ENCODE measurements around the gene DIAPH3. TPM values are rescaled to one million over a fixed set of nuclear protein-coding genes. Genes with fewer than 3 reads are reported as not detected.

The DIAPH3 gene
- total and polyA plus RNA-seq, 2 donors: 0.80 to 4.5 TPM

DNA sequence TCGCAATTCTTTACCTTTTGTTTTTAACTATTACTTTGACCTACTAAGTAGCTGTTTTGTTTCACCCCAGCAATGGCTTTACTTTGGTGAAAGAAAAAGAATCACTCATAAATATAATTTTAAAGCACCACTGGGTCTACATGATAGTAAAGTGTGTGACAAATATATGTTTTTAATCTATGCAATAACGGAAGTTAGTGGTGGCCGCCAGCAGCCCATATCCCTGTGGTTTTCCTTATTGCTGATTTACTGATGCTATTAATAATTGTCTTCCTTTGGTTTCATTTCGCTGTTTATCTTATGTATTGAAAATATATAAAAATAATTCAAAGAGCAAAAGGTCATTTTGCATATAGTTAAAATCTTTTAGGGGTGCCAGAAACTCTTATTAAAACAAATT is 491.3 kb downstream of the DIAPH3 start:
- 27% methylated on average over 4 of the region's 4 CpGs for WGBS
- H3K27me3 ChIP-seq (ENCODE audit: control insufficient read depth in 2 of 2, insufficient read depth in 1 of 2, low read length in 1 of 2): no peaks in the 10 kb centered on the region
- DNase-seq (ENCODE audit: low read depth in 6 of 9, low spot score in 9 of 9): no peak
- H3K9me3 ChIP-seq (ENCODE audit: control insufficient read depth in 2 of 2, insufficient read depth in 1 of 2, low read length in 1 of 2): no peaks in the 10 kb centered on the region
- H3K4me1 ChIP-seq (ENCODE audit: control insufficient read depth in 2 of 2, insufficient read depth in 2 of 2, low read length in 2 of 2): no peaks in the 10 kb centered on the region
- H3K4me3 ChIP-seq (ENCODE audit: low read length in 2 of 2): no peak overlapping the region
- H3K36me3 ChIP-seq (ENCODE audit: control insufficient read depth in 2 of 2, insufficient read depth in 2 of 2, low read length in 1 of 2): no peaks in the 10 kb centered on the region
- H3K27ac ChIP-seq (ENCODE audit: low read depth in 1 of 2, low read length in 1 of 2): no peak overlapping the region

GRCh38 chr13:59671881-59672280 is 491.8 kb downstream of the DIAPH3 start:
- peak overlapping the region in 1 of 2 donors; percentile 36 for H3K27ac ChIP-seq (ENCODE audit: low read depth in 1 of 2, low read length in 1 of 2)
- WGBS: 94% methylated on average over 2 of the region's 2 CpGs
- H3K4me3 ChIP-seq (ENCODE audit: low read length in 2 of 2): no peak overlapping the region
- H3K27me3 ChIP-seq (ENCODE audit: control insufficient read depth in 2 of 2, insufficient read depth in 1 of 2, low read length in 1 of 2): no peaks in the 10 kb centered on the region
- H3K4me1 ChIP-seq (ENCODE audit: control insufficient read depth in 2 of 2, insufficient read depth in 2 of 2, low read length in 2 of 2): no peaks in the 10 kb centered on the region
- no peak for DNase-seq (ENCODE audit: low read depth in 6 of 9, low spot score in 9 of 9)
- no peaks in the 10 kb centered on the region for H3K36me3 ChIP-seq (ENCODE audit: control insufficient read depth in 2 of 2, insufficient read depth in 2 of 2, low read length in 1 of 2)
- H3K9me3 ChIP-seq (ENCODE audit: control insufficient read depth in 2 of 2, insufficient read depth in 1 of 2, low read length in 1 of 2): no peaks in the 10 kb centered on the region

GRCh38 chr13:59666504-59666903 is 497.2 kb downstream of the DIAPH3 start:
- no peaks in the 10 kb centered on the region for H3K9me3 ChIP-seq (ENCODE audit: control insufficient read depth in 2 of 2, insufficient read depth in 1 of 2, low read length in 1 of 2)
- peak in 1 of 9 donors; percentile 13 for DNase-seq (ENCODE audit: low read depth in 6 of 9, low spot score in 9 of 9)
- 56% methylated on average over 7 of the region's 7 CpGs for WGBS
- no peaks in the 10 kb centered on the region for H3K36me3 ChIP-seq (ENCODE audit: control insufficient read depth in 2 of 2, insufficient read depth in 2 of 2, low read length in 1 of 2)
- no peaks in the 10 kb centered on the region for H3K4me1 ChIP-seq (ENCODE audit: control insufficient read depth in 2 of 2, insufficient read depth in 2 of 2, low read length in 2 of 2)
- H3K27me3 ChIP-seq (ENCODE audit: control insufficient read depth in 2 of 2, insufficient read depth in 1 of 2, low read length in 1 of 2): no peaks in the 10 kb centered on the region
- H3K27ac ChIP-seq (ENCODE audit: low read depth in 1 of 2, low read length in 1 of 2): no peak overlapping the region
- no peak overlapping the region for H3K4me3 ChIP-seq (ENCODE audit: low read length in 2 of 2)

DNA sequence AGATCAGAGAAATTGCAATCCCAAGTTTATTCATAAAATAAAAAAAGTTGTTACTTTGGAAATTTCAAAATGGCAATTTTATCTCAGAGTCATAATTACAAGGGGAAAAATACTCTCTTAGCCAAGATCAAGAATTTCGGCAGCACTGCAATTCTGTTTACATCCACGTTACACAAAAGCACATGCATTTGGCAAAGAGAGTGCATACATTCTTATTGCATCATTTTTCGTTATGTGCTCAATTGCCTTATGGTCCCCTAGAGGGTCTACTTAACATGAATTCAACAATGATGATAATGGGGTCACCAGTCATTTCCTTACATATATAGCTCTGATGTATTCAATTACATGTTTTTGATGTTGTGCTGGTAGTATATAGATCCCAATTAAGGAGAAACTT is 498.0 kb downstream of the DIAPH3 start:
- H3K4me1 ChIP-seq (ENCODE audit: control insufficient read depth in 2 of 2, insufficient read depth in 2 of 2, low read length in 2 of 2): no peaks in the 10 kb centered on the region
- no peak overlapping the region for H3K27ac ChIP-seq (ENCODE audit: low read depth in 1 of 2, low read length in 1 of 2)
- H3K36me3 ChIP-seq (ENCODE audit: control insufficient read depth in 2 of 2, insufficient read depth in 2 of 2, low read length in 1 of 2): no peaks in the 10 kb centered on the region

DNA sequence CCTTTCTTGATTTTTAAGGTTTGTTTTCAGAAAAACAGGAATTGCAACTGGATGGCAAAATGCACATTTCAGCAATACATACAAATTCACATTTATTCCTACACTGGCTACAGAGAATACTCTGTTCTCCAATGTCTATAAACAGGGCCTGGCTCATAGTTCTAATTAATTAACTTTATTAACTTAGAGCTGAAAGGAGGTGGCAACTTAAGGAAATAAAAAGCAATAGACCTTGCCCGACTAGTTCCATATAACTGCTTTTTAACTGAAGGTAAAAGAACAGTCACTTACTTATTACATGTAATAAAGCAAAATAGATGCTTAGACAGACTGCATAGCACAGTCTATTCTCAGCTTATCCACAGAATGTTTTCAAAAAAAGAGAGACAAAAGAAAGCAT is 498.5 kb downstream of the DIAPH3 start:
- no peak for DNase-seq (ENCODE audit: low read depth in 6 of 9, low spot score in 9 of 9)
- no peak overlapping the region for H3K27ac ChIP-seq (ENCODE audit: low read depth in 1 of 2, low read length in 1 of 2)
- no peak overlapping the region for H3K4me3 ChIP-seq (ENCODE audit: low read length in 2 of 2)
- H3K36me3 ChIP-seq (ENCODE audit: control insufficient read depth in 2 of 2, insufficient read depth in 2 of 2, low read length in 1 of 2): no peaks in the 10 kb centered on the region
- no peaks in the 10 kb centered on the region for H3K27me3 ChIP-seq (ENCODE audit: control insufficient read depth in 2 of 2, insufficient read depth in 1 of 2, low read length in 1 of 2)
- no peaks in the 10 kb centered on the region for H3K4me1 ChIP-seq (ENCODE audit: control insufficient read depth in 2 of 2, insufficient read depth in 2 of 2, low read length in 2 of 2)
- H3K9me3 ChIP-seq (ENCODE audit: control insufficient read depth in 2 of 2, insufficient read depth in 1 of 2, low read length in 1 of 2): no peaks in the 10 kb centered on the region
- WGBS: 97% methylated on average over 1 of the region's 1 CpG

More for the DNA sequence above, 498.0 kb downstream of the DIAPH3 start:
- 96% methylated on average over 3 of the region's 3 CpGs for whole genome bisulfite sequencing
- DNase-seq (ENCODE audit: low read depth in 6 of 9, low spot score in 9 of 9): no peak
- no peaks in the 10 kb centered on the region for H3K27me3 ChIP-seq (ENCODE audit: control insufficient read depth in 2 of 2, insufficient read depth in 1 of 2, low read length in 1 of 2)
- H3K4me3 ChIP-seq (ENCODE audit: low read length in 2 of 2): no peak overlapping the region
- H3K9me3 ChIP-seq (ENCODE audit: control insufficient read depth in 2 of 2, insufficient read depth in 1 of 2, low read length in 1 of 2): no peaks in the 10 kb centered on the region

GRCh38 chr13:59664586-59664985 is 499.1 kb downstream of the DIAPH3 start:
- Histone ChIP-seq H3K9me3 (ENCODE audit: control insufficient read depth in 2 of 2, insufficient read depth in 1 of 2, low read length in 1 of 2) (no peaks in the 10 kb centered on the region), H3K27ac (ENCODE audit: low read depth in 1 of 2, low read length in 1 of 2) (no peak overlapping the region), H3K4me1 (ENCODE audit: control insufficient read depth in 2 of 2, insufficient read depth in 2 of 2, low read length in 2 of 2) (no peaks in the 10 kb centered on the region), H3K27me3 (ENCODE audit: control insufficient read depth in 2 of 2, insufficient read depth in 1 of 2, low read length in 1 of 2) (no peaks in the 10 kb centered on the region), H3K36me3 (ENCODE audit: control insufficient read depth in 2 of 2, insufficient read depth in 2 of 2, low read length in 1 of 2) (no peaks in the 10 kb centered on the region), H3K4me3 (ENCODE audit: low read length in 2 of 2) (no peak overlapping the region)
- no peak for DNase-seq (ENCODE audit: low read depth in 6 of 9, low spot score in 9 of 9)
- 72% methylated on average over 8 of the region's 8 CpGs for WGBS

GRCh38 chr13:59663707-59664106 is 500.0 kb downstream of the DIAPH3 start:
- no peaks in the 10 kb centered on the region for H3K9me3 ChIP-seq (ENCODE audit: control insufficient read depth in 2 of 2, insufficient read depth in 1 of 2, low read length in 1 of 2)
- WGBS: 98% methylated on average over 7 of the region's 7 CpGs

GRCh38 chr13:59660582-59660981 is 503.1 kb downstream of the DIAPH3 start:
- no peaks in the 10 kb centered on the region for H3K36me3 ChIP-seq (ENCODE audit: control insufficient read depth in 2 of 2, insufficient read depth in 2 of 2, low read length in 1 of 2)
- no peak overlapping the region for H3K4me3 ChIP-seq (ENCODE audit: low read length in 2 of 2)
- WGBS: 89% methylated on average over 5 of the region's 5 CpGs
- DNase-seq (ENCODE audit: low read depth in 6 of 9, low spot score in 9 of 9): no peak
- peaks cover 0 to 15% of the 10 kb centered on the region in 2 donors for H3K4me1 ChIP-seq (ENCODE audit: control insufficient read depth in 2 of 2, insufficient read depth in 2 of 2, low read length in 2 of 2)
- no peaks in the 10 kb centered on the region for H3K9me3 ChIP-seq (ENCODE audit: control insufficient read depth in 2 of 2, insufficient read depth in 1 of 2, low read length in 1 of 2)
- no peak overlapping the region for H3K27ac ChIP-seq (ENCODE audit: low read depth in 1 of 2, low read length in 1 of 2)
- no peaks in the 10 kb centered on the region for H3K27me3 ChIP-seq (ENCODE audit: control insufficient read depth in 2 of 2, insufficient read depth in 1 of 2, low read length in 1 of 2)

More at GRCh38 chr13:59663707-59664106, 500.0 kb downstream of the DIAPH3 start:
- Histone ChIP-seq H3K4me3 (ENCODE audit: low read length in 2 of 2) (no peak overlapping the region), H3K36me3 (ENCODE audit: control insufficient read depth in 2 of 2, insufficient read depth in 2 of 2, low read length in 1 of 2) (no peaks in the 10 kb centered on the region), H3K4me1 (ENCODE audit: control insufficient read depth in 2 of 2, insufficient read depth in 2 of 2, low read length in 2 of 2) (peaks cover 0 to 9% of the 10 kb centered on the region in 2 donors), H3K27me3 (ENCODE audit: control insufficient read depth in 2 of 2, insufficient read depth in 1 of 2, low read length in 1 of 2) (no peaks in the 10 kb centered on the region), H3K27ac (ENCODE audit: low read depth in 1 of 2, low read length in 1 of 2) (no peak overlapping the region)
- no peak for DNase-seq (ENCODE audit: low read depth in 6 of 9, low spot score in 9 of 9)

GRCh38 chr13:59659981-59660380 is 503.7 kb downstream of the DIAPH3 start:
- Histone ChIP-seq H3K4me1 (ENCODE audit: control insufficient read depth in 2 of 2, insufficient read depth in 2 of 2, low read length in 2 of 2) (peaks cover 0 to 15% of the 10 kb centered on the region in 2 donors), H3K27me3 (ENCODE audit: control insufficient read depth in 2 of 2, insufficient read depth in 1 of 2, low read length in 1 of 2) (no peaks in the 10 kb centered on the region), H3K36me3 (ENCODE audit: control insufficient read depth in 2 of 2, insufficient read depth in 2 of 2, low read length in 1 of 2) (no peaks in the 10 kb centered on the region), H3K27ac (ENCODE audit: low read depth in 1 of 2, low read length in 1 of 2) (no peak overlapping the region), H3K4me3 (ENCODE audit: low read length in 2 of 2) (no peak overlapping the region), H3K9me3 (ENCODE audit: control insufficient read depth in 2 of 2, insufficient read depth in 1 of 2, low read length in 1 of 2) (no peaks in the 10 kb centered on the region)
- no peak for DNase-seq (ENCODE audit: low read depth in 6 of 9, low spot score in 9 of 9)
- 98% methylated on average over 5 of the region's 5 CpGs for WGBS

Measured in thymus (tissue), 11 donors.